Measurements from ENCODE around the gene ABTB1.
"Not testable (repeated sequence)": the region's sequence is repeated elsewhere in the genome, so short reads cannot be mapped to it uniquely, and the experiment has no call there.

Gene ABTB1

GRCh38 chr3:127654374-127654773 lies 18.4 kb upstream of the ABTB1 start:
- no peaks in the 10 kb centered on the region for H3K27me3 ChIP-seq (ENCODE audit: control insufficient read depth, insufficient read depth, low read length)
- H3K36me3 ChIP-seq (ENCODE audit: control insufficient read depth, insufficient read depth, low read length): no peaks in the 10 kb centered on the region
- no peak overlapping the region for H3K9ac ChIP-seq (ENCODE audit: low read length)
- no peaks in the 10 kb centered on the region for H3K9me3 ChIP-seq (ENCODE audit: control insufficient read depth, low read length)
- H3K4me3 ChIP-seq (ENCODE audit: low read length): no peak overlapping the region
- H3K4me1 ChIP-seq (ENCODE audit: control insufficient read depth, insufficient read depth, low read length): peaks cover 5% of the 10 kb centered on the region

DNA sequence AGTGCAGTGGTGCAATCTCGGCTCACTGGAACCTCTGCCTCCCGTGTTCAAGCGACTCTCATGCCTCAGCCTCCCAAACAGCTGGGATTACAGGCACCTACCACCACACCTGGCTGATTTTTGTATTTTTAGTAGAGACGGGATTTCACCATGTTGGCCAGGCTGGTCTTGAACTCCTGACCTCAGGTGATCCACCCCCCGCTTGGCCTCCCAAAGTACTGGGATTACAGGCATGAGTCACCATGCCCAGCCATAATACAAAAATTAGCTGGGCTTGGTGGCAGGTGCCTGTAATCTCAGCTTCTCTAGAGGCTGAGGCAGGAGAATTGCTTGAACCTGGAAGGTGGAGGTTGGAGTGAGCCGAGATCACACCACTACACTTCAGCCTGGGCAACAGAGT lies 17.8 kb upstream of the ABTB1 start:
- not testable (repeated sequence) for H3K9ac ChIP-seq (ENCODE audit: low read length); H3K27me3 ChIP-seq (ENCODE audit: control insufficient read depth, insufficient read depth, low read length); H3K9me3 ChIP-seq (ENCODE audit: control insufficient read depth, low read length); H3K4me1 ChIP-seq (ENCODE audit: control insufficient read depth, insufficient read depth, low read length); H3K4me3 ChIP-seq (ENCODE audit: low read length); H3K36me3 ChIP-seq (ENCODE audit: control insufficient read depth, insufficient read depth, low read length)

DNA sequence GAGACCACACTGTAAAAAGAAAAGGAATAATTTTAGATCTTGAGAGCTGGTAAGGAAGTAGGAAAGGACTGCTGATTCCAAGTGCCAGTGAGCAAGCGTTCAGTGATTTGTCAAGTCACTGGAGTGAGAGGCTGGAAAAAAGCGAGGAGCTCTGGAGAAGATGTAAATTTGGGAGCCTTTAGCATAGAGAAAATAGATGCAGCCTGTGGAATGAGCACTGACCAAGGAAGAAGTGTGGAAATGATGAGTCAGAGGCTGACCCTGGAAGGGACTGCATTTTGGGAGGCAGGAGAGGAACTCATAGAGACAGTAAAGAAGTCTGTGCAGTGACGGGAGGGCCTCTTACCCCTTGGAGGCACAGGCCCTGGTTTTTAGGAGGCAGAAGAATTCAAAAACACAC lies 17.1 kb upstream of the ABTB1 start:
- Histone ChIP-seq H3K4me3 (ENCODE audit: low read length) (no peak overlapping the region), H3K27me3 (ENCODE audit: control insufficient read depth, insufficient read depth, low read length) (no peaks in the 10 kb centered on the region), H3K9ac (ENCODE audit: low read length) (no peak overlapping the region), H3K4me1 (ENCODE audit: control insufficient read depth, insufficient read depth, low read length) (peaks cover 5% of the 10 kb centered on the region), H3K9me3 (ENCODE audit: control insufficient read depth, low read length) (no peaks in the 10 kb centered on the region), H3K36me3 (ENCODE audit: control insufficient read depth, insufficient read depth, low read length) (no peaks in the 10 kb centered on the region)

DNA sequence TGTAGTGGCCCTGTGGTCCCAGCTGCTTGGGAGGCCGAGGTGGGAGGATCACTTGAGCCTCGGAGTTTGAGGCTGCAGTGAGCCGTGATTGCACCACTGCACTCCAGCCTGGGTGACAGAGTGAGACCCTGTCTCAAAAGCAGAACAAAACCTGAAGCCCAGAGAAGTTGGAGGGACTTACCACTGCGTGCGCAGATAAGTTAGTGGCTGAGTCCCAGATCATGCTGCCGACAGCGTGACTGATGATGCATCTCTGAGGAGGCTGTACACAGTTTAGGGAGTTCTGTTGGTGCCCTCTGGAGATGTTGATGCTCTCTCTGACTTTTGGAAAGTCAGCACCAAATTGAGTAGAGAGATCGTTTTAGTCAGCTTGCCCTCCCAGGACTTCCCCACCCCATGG lies 15.8 kb upstream of the ABTB1 start:
- Histone ChIP-seq H3K27me3 (ENCODE audit: control insufficient read depth, insufficient read depth, low read length) (no peaks in the 10 kb centered on the region), H3K4me1 (ENCODE audit: control insufficient read depth, insufficient read depth, low read length) (peaks cover 5% of the 10 kb centered on the region), H3K36me3 (ENCODE audit: control insufficient read depth, insufficient read depth, low read length) (no peaks in the 10 kb centered on the region), H3K9ac (ENCODE audit: low read length) (no peak overlapping the region), H3K9me3 (ENCODE audit: control insufficient read depth, low read length) (no peaks in the 10 kb centered on the region), H3K4me3 (ENCODE audit: low read length) (no peak overlapping the region)

- Histone ChIP-seq H3K4me3 (ENCODE audit: low read length) (no peak overlapping the region), H3K4me1 (ENCODE audit: control insufficient read depth, insufficient read depth, low read length) (peaks cover 5% of the 10 kb centered on the region), H3K36me3 (ENCODE audit: control insufficient read depth, insufficient read depth, low read length) (no peaks in the 10 kb centered on the region), H3K27me3 (ENCODE audit: control insufficient read depth, insufficient read depth, low read length) (no peaks in the 10 kb centered on the region), H3K9ac (ENCODE audit: low read length) (no peak overlapping the region), H3K9me3 (ENCODE audit: control insufficient read depth, low read length) (no peaks in the 10 kb centered on the region)
Observed at GRCh38 chr3:127658234-127658633, 14.5 kb upstream of the ABTB1 start.

DNA sequence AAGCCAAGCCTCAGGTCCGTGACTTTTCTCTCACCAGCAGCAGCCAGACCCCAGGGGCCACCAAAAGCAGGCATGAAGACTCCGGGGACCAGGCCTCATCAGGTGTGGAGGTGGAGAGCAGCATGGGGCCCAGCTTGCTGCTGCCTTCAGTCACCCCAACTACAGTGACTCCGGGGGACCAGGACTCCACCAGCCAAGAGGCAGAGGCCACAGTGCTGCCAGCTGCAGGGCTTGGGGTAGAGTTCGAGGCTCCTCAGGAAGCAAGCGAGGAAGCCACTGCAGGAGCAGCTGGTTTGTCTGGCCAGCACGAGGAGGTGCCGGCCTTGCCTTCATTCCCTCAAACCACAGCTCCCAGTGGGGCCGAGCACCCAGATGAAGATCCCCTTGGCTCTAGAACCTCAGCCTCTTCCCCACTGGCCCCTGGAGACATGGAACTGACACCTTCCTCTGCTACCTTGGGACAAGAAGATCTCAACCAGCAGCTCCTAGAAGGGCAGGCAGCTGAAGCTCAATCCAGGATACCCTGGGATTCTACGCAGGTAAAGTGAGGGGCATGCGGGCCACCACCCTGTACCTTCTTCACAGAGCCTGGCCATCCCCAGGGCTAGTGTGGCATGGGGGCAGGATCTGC lies 12.0 kb upstream of the ABTB1 start:
- H3K36me3 ChIP-seq (ENCODE audit: control insufficient read depth, insufficient read depth, low read length): no peaks in the 10 kb centered on the region
- no peaks in the 10 kb centered on the region for H3K27me3 ChIP-seq (ENCODE audit: control insufficient read depth, insufficient read depth, low read length)
- H3K9me3 ChIP-seq (ENCODE audit: control insufficient read depth, low read length): no peaks in the 10 kb centered on the region
- no peak overlapping the region for H3K9ac ChIP-seq (ENCODE audit: low read length)
- H3K4me1 ChIP-seq (ENCODE audit: control insufficient read depth, insufficient read depth, low read length): no peaks in the 10 kb centered on the region
- no peak overlapping the region for H3K4me3 ChIP-seq (ENCODE audit: low read length)

- H3K4me3 ChIP-seq (ENCODE audit: low read length): no peak overlapping the region
- H3K9ac ChIP-seq (ENCODE audit: low read length): no peak overlapping the region
- no peaks in the 10 kb centered on the region for H3K4me1 ChIP-seq (ENCODE audit: control insufficient read depth, insufficient read depth, low read length)
- no peaks in the 10 kb centered on the region for H3K9me3 ChIP-seq (ENCODE audit: control insufficient read depth, low read length)
- no peaks in the 10 kb centered on the region for H3K27me3 ChIP-seq (ENCODE audit: control insufficient read depth, insufficient read depth, low read length)
- H3K36me3 ChIP-seq (ENCODE audit: control insufficient read depth, insufficient read depth, low read length): no peaks in the 10 kb centered on the region
Observed at GRCh38 chr3:127661600-127661999, 11.2 kb upstream of the ABTB1 start.

- no peaks in the 10 kb centered on the region for H3K4me1 ChIP-seq (ENCODE audit: control insufficient read depth, insufficient read depth, low read length)
- no peak overlapping the region for H3K4me3 ChIP-seq (ENCODE audit: low read length)
- H3K9me3 ChIP-seq (ENCODE audit: control insufficient read depth, low read length): no peaks in the 10 kb centered on the region
- H3K27me3 ChIP-seq (ENCODE audit: control insufficient read depth, insufficient read depth, low read length): no peaks in the 10 kb centered on the region
- H3K36me3 ChIP-seq (ENCODE audit: control insufficient read depth, insufficient read depth, low read length): no peaks in the 10 kb centered on the region
- H3K9ac ChIP-seq (ENCODE audit: low read length): no peak overlapping the region
Observed at GRCh38 chr3:127662001-127662469, 10.7 kb upstream of the ABTB1 start.

- no peaks in the 10 kb centered on the region for H3K9me3 ChIP-seq (ENCODE audit: control insufficient read depth, low read length)
- H3K4me3 ChIP-seq (ENCODE audit: low read length): no peak overlapping the region
- H3K27me3 ChIP-seq (ENCODE audit: control insufficient read depth, insufficient read depth, low read length): no peaks in the 10 kb centered on the region
- no peaks in the 10 kb centered on the region for H3K36me3 ChIP-seq (ENCODE audit: control insufficient read depth, insufficient read depth, low read length)
- no peaks in the 10 kb centered on the region for H3K4me1 ChIP-seq (ENCODE audit: control insufficient read depth, insufficient read depth, low read length)
- no peak overlapping the region for H3K9ac ChIP-seq (ENCODE audit: low read length)
Observed at GRCh38 chr3:127663151-127663550, 9.6 kb upstream of the ABTB1 start.

GRCh38 chr3:127665165-127665564 lies 7.6 kb upstream of the ABTB1 start:
- Histone ChIP-seq H3K9me3 (ENCODE audit: control insufficient read depth, low read length) (no peaks in the 10 kb centered on the region), H3K27me3 (ENCODE audit: control insufficient read depth, insufficient read depth, low read length) (no peaks in the 10 kb centered on the region)

DNA sequence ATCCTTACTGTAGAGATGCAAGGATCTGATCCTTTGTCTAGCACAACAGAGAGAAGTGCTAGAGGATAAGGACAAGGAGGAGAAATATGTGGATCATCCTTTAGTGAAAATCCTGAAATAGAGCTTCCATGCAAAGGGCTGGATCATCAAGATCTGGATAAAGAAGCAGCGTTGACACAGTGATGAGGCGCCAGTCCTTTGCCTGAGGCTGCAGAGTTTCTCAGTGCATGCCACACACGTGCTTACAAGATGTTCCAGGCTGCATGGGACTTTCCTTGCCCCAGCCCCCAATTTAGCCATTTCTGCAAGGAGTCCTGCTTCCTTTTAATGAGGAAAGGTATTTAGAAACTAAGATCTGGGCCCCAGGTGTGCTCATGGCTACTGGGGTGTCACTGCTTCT lies 7.2 kb upstream of the ABTB1 start:
- H3K4me3 ChIP-seq (ENCODE audit: low read length): no peak overlapping the region
- H3K27me3 ChIP-seq (ENCODE audit: control insufficient read depth, insufficient read depth, low read length): no peaks in the 10 kb centered on the region

More at GRCh38 chr3:127665165-127665564, 7.6 kb upstream of the ABTB1 start:
- H3K36me3 ChIP-seq (ENCODE audit: control insufficient read depth, insufficient read depth, low read length): no peaks in the 10 kb centered on the region
- no peak overlapping the region for H3K4me3 ChIP-seq (ENCODE audit: low read length)
- no peak overlapping the region for H3K9ac ChIP-seq (ENCODE audit: low read length)
- H3K4me1 ChIP-seq (ENCODE audit: control insufficient read depth, insufficient read depth, low read length): no peaks in the 10 kb centered on the region

DNA sequence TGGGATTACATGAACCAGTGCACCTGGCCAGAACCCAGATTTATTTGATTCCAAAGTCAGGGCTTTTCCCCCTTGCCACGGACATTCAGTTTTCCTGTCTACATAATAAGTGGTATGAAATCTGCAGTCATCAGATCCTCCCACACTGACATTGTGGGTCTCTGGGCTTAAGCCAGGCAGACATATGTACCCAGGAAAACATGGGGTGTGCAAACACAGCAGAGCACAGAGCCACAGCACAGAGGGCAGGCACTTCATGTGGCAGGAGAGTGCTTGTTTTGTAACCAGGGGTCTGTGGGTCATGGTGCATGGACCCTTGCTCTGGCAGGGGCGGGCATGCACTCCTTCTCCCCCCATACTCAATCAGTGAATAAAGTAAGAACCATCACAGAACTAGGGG lies 6.1 kb upstream of the ABTB1 start:
- H3K9me3 ChIP-seq (ENCODE audit: control insufficient read depth, low read length): no peaks in the 10 kb centered on the region
- no peak overlapping the region for H3K4me3 ChIP-seq (ENCODE audit: low read length)
- no peaks in the 10 kb centered on the region for H3K36me3 ChIP-seq (ENCODE audit: control insufficient read depth, insufficient read depth, low read length)
- no peak overlapping the region for H3K9ac ChIP-seq (ENCODE audit: low read length)
- peaks cover 4% of the 10 kb centered on the region for H3K4me1 ChIP-seq (ENCODE audit: control insufficient read depth, insufficient read depth, low read length)
- no peaks in the 10 kb centered on the region for H3K27me3 ChIP-seq (ENCODE audit: control insufficient read depth, insufficient read depth, low read length)

More for the DNA sequence above, 7.2 kb upstream of the ABTB1 start:
- no peaks in the 10 kb centered on the region for H3K9me3 ChIP-seq (ENCODE audit: control insufficient read depth, low read length)
- no peak overlapping the region for H3K9ac ChIP-seq (ENCODE audit: low read length)
- no peaks in the 10 kb centered on the region for H3K4me1 ChIP-seq (ENCODE audit: control insufficient read depth, insufficient read depth, low read length)
- H3K36me3 ChIP-seq (ENCODE audit: control insufficient read depth, insufficient read depth, low read length): no peaks in the 10 kb centered on the region
